Thyroid gland (tissue), 4 donors: ENCODE data around the gene ATP5F1D.

ENCODE experiments used
- CTCF ChIP-seq, 6 experiments: fragments of 200-600 bp in 3 of 6; fragments of 450-650 bp in 3 of 6; sonication (generic) in 3 of 6; IDR thresholded peaks; one replicate each; pipeline ENCODE4 v1.5.1; 2016 to 2019; ENCODE audit warnings: antibody characterized with exemption in 6 of 6, mild to moderate bottlenecking in 2 of 6, inconsistent platforms in 1 of 6, moderate library complexity in 1 of 6
- POLR2A ChIP-seq, 2 donors: fragments of 450-650 bp; IDR thresholded peaks; one replicate each; pipeline ENCODE4 v1.6.1; 2017; ENCODE audit warnings: antibody characterized with exemption in 2 of 2, mild to moderate bottlenecking in 2 of 2, moderate library complexity in 1 of 2

- TF ChIP-seq CTCF (IDR thresholded peaks at IDR 0.05) (no peak), POLR2A (IDR thresholded peaks at IDR 0.05) (no peak)
Measured at GRCh38 chr19:1238369-1239303, 2.9 kb upstream of the ATP5F1D start.
